Right ventricle myocardium inferior (tissue), 1 donor: ENCODE results near the gene PPP1R36. TPM values are rescaled to one million over a fixed set of nuclear protein-coding genes. Genes with fewer than 3 reads are reported as not detected.
"Not testable (repeated sequence)": the region's sequence is repeated elsewhere in the genome, so short reads cannot be mapped to it uniquely, and the experiment has no call there.

Source experiments
- ATAC-seq: fragments of 200-7000 bp; cut with Tn5 transposase; one replicate; pipeline ENCODE4 v1.9.1; 2020; ENCODE audit warnings: mild to moderate bottlenecking, moderate library complexity
- DNase-seq: peaks from one replicate; pipeline ENCODE4 v3.0.0; 2021; ENCODE audit errors: missing footprints
- intact Hi-C: fragments of 100-400 bp; cut with DNase I; formaldehyde crosslinking; loops from one replicate; pipeline ENCODE4 v1.11.0; 2022
- total RNA-seq: library from RNA; stranded (reverse); fragmentation: NEBNext Ultra II Directional; extraction: Animal tissue kit (Norgen Biotek cat#: 25700); gene quantifications from one replicate; pipeline ENCODE4 v1.2.1, GENCODE V29; 2021
- donor health status: DM: no; HTN: yes; CAD: no; lungs with severe emphysema.

The PPP1R36 gene
- total RNA-seq, 1 donor from 2014 or later: not detected

DNA sequence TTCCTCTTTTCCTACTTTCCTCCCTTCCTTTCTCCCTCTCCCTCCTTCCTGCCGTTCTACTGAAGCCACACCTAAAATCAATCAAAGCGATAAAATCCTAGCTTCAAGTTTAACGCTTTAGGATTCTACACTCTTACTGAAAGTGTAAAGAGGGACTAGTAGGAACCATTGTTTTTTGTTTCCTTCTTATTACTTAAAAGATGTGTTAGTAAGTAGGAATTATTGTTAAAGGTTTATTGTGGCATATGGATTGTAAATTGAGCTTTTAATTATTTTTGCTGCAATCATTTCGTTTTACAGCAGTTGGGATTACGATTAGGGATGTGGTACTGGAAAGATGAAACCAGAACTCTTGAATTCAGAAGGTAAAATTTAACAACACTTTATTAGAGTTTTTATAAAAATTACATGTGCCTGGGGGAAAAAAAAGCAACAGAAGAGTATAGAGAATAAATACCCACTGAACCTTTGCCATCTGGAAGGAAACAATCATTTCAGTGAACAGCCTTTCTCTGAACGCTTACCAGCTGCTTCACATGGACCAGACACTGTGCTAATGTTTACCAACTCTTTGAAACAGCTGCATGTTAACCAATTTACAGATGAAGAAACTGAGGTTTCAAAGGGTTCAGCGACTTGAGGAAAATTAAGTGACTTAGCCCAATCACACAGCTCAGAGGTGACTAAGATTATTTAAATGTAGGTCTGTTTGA is 1.0 kb downstream of the PPP1R36 start:
- no peak for DNase-seq
- intact Hi-C loops: no loop called here
- no peak for ATAC-seq

DNA sequence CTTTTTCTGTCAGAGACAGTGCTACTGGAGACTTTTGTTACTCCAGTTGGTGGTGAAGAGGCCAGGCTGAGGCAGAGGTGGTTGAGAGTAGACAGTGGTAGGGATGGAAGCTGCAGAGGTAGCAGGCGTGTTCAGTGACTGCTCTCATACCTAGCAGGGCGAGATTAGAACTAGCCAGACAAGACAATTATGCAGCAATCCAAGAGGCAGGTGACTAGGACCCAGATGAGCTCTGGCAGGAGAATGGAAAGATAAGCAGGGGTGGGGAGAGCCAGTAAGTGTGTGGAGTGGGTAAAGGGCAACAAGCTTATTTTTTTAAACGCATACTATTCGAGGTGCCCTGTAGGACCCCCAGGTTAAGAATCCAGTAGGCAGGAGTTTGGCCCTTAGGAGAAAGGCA is 4.8 kb downstream of the PPP1R36 start:
- no peak for ATAC-seq
- intact Hi-C loops: no loop called here

DNA sequence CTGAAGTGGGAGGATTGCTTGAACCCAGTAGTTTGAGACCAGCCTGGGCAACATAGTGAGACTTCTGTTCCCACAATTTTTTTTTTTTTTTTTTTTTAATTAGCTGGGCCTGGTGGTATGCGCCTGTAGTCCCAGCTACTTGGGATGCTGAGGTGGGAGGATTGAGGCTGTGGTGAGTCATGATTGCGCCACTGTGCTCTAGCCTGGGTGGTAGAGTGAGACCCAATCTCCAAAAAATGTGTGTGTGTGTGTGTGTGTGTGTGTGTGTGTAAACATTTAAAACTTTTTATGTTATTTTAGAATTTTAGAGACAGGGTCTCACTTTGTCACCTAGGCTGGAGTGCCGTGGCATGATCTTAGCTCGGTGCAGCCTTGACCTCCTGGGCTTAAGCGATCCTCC is 6.8 kb downstream of the PPP1R36 start:
- intact Hi-C loops: no loop called here
- no peak for ATAC-seq
- no peak for DNase-seq

More for the DNA sequence above, 4.8 kb downstream of the PPP1R36 start:
- no peak for DNase-seq

DNA sequence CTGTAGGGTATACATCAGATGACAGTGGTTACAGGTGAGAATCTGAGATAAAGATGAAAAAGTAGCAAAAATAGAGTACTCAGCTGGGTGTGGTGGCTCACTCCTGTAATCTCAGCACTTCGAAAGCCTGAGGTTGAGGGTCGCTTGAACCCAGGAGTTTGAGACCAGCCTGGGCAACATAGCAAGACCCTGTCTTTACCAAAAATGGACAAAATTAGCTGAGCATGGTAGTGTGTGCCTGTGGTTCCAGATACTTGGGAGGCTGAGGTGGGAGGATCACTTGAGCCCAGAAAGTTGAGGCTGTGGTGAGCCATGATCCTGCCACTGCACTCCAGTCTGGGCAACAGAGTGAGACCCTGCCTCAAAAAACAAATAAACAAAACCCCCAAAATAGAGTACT is 8.5 kb downstream of the PPP1R36 start:
- ATAC-seq, DNase-seq, intact Hi-C loops: not testable (repeated sequence)

DNA sequence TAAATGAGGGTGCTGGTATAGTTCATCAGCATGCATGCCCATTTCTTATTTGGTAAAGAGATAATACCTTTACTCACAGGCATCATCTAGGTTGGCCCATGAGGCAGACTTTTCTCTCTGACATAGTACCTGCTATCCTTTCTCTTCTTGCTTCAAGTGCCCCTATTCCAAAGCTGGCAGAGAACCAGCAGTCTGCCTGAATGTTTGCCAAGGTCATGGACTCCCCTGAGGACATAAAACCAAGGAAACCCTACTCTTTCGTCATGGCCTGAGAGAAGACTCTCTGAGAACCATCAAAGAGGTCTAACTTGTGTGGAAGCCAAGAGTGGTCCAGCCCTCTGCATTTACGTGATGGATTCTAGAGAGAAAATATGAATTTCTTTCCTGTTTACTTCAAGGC is 11.9 kb downstream of the PPP1R36 start:
- DNase-seq (no peak), ATAC-seq (no peak)
- intact Hi-C loops: no loop called here

DNA sequence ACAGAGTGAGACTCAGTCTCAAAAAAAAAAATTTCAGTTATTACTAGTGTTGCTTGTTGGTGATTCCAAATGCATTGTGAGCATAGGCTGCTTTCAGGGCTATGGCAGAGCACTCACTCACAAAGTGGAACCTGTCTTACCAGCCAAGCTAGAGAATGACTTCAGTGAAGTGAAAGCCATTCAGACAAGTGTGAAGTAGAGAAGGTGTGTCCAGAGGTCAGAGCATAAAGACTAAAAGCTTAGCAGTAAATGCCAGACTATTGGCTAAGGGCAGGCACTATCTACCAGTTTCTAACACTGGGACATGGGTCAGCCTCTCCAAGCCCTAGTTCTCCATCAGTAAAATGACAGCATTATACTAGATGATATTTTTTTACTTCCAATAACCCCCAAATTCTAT is 12.7 kb downstream of the PPP1R36 start:
- no peak for DNase-seq
- intact Hi-C loops: no loop called here
- peak; percentile 51 for ATAC-seq

DNA sequence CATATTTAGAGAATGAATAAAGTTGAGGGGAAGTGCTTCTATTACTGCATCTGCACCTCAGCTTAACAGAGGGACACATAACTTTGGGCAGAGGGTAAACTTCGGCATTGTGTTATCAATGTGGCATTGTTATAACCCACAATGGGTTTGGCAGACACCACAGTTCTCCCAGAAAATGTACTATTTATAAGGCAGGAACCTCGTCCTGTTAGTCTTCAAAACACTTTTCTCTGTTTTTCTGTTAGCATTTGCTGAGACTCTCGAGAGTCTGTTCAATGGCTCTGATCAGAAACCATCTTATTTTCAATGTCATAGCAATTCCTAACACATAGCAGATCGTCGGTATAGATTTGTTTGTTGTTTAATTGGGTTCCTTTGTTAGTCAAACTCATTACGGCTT is 13.9 kb downstream of the PPP1R36 start:
- ATAC-seq (no peak), DNase-seq (no peak)
- intact Hi-C loops: no loop called here

DNA sequence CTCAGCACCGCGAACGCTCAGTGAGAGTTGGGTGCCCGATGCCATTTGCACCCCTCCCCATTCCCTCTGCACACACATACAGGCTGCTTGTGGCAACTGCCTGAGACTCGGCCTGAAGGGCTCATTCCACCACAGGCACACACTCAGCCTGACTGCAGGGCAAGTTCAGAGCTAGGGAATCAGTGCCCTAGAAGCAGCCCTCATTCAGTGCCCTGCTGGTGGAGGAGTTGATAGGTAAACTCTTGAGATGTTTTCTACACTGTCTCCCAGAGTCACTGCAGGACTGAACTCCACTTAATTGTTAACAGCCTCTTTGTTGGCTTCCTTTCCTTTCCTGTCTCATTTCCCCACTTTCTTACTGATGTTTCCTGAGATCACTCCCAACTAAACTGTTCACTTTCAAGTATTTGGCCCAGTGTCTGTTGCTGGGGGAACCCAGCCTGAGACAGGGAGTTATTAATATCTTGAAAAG is 16.9 kb downstream of the PPP1R36 start:
- no peak for ATAC-seq
- intact Hi-C loops: no loop called here

DNA sequence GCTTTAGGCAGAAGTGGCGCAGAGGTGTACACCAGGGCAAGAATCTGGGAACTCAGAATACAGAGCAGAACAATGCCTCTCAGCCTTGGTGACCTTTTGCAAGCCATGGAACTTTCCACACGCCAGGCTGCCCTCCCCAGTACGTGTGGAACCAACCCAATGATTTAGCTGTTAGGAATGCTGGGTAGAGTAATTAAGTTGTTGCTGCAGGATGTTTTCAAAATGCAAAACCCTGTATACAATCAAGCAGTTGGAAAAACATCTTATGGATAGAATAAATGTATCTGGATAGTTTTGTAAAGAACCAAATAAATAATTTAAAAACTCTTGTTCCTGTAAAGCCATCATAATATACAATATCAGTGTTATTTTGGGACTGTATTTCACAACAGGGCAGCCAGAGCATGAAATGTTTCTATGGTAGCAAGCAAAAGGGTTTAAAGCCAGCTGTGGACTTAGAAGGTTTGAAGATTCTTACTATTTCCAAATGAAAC is 19.4 kb downstream of the PPP1R36 start:
- intact Hi-C loops: loop anchor here (2.0 kb wide), 1 partner anchor 28 kb away; the partner anchor contains the start of gene HSPA2
- ATAC-seq: peak; percentile 93
- DNase-seq: no peak

More for the DNA sequence above, 16.9 kb downstream of the PPP1R36 start:
- no peak for DNase-seq

DNA sequence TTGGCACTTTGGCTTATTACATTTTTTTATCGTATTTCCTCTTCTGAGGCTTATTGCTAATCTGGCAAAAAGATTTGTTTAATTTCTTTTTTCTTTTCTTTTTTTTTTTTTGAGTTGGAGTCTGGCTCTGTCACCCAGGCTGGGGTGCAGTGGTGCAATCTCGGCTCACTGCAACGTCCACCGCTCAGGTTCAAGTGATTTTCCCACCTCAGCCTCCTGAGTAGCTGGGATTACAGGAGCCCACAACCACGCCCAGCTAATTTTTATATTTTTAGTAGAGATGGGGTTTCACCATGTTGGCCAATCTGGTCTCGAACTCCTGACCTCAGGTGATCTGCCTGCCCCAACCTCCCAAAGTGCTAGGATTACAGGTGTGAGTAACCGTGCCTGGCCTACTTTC is 19.9 kb downstream of the PPP1R36 start:
- not testable (repeated sequence) for DNase-seq
- intact Hi-C loops: loop anchor here (2.0 kb wide), 1 partner anchor 29 kb away; the partner anchor contains the start of gene HSPA2
- ATAC-seq: peak; percentile 8

DNA sequence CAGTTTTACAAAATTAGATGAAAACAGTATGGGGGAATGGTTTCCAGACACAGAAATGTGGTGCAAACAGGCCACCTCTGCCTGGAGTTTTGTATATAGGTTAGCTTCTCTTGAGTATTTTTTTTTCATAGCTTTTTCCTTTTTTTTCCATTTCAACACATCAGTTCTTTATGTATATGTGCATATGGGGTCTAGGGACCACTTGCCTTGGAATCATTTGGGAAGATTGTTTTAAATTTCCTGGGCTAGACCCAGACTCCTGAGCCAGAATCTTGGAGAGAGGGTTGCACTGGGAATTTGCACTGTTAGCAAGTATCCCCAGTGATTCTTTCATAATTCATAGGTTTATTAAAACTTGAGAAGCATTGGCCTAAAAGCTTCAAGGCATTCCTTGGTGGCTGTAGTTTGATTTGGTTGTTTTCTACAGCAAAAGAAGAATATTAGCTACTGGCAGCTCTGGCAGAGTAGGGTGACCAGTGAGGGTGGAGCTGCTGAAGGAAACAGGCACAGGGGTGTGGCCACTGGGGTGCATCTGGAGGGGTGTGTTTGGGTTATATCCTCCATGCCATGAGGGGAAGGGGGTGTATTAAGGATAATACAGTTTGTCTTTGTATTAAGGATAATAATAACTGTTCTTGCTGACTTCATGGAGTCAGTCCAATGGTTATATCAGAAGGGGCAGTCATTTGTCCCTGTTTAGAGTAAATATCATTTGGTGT is 22.8 kb downstream of the PPP1R36 start:
- intact Hi-C loops: no loop called here

DNA sequence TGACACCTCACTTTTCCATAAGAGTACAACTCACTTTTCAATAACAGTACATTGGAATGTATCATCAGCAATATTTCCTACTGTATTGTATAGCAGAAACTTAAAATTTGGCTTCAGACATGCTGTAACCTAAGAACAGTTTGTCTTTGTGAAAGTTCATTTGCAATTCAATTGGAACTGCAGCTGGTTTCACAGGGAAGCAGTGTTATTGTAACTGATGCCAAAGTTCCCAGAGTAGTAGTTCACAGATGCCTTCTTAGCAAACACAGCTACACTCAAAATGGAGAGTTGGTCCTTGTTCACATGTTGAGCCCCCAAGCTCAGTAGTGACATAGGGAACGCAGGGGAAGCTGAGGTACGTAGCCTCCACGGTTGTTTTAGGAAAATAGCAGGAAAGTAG is 23.3 kb downstream of the PPP1R36 start:
- intact Hi-C loops: no loop called here
- DNase-seq (no peak), ATAC-seq (peak; percentile 29)

More for the DNA sequence above, 22.8 kb downstream of the PPP1R36 start:
- DNase-seq (no peak), ATAC-seq (no peak)

DNA sequence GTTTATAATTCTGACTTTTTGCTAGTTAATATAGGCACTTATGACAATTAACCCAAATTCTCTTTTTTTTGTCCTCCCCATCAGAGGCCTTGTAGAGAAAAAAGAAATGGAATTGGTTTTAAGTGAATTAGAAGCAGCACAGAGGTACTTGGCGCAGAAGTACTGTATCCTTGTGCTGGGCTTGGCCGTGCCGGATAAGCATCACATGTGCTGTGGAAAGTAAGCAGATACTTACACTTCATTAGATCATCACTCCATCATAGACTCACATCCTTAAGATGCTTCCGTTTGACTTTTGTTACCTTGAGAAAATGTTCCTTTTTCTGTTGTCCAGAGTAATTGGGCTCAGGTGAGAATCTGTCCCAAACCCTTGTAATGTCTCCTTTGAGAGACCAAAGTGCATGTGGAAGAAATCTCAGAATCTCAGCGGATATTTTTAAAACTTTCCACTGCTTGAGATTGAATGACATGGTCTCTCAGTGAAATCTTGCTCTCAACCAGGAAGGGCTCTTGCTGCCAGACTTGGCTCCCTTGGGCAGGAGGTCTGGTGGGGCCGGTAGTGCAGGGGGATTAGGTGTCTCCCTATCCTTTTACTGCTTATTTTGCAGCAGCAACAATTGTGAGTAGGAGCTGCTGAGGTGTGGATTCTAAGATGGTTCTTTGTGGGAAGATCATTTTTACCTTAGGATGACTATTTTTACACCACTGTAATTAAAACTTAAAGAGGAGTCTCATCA is 24.8 kb downstream of the PPP1R36 start:
- DNase-seq (no peak), ATAC-seq (no peak)
- intact Hi-C loops: no loop called here

DNA sequence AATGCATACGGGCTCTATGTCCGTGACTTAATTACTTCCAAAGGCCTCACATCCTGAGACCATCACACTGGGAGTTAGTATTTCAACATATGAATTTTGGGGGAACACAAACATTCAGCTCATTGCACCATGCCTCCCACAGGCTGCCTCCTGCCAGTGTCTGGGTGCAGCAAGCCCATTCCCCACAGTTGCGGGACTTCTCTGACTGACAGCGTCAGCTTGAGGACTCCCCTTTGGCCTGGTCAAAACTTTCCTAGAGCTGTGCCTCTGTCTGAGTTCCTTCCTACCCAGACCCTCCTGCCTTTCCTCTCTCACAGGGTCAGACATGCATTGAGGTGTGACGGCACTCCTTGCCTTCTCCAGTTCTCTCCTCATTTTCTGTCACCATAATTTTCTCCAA is 27.4 kb downstream of the PPP1R36 start:
- ATAC-seq (no peak), DNase-seq (no peak)
- intact Hi-C loops: no loop called here

DNA sequence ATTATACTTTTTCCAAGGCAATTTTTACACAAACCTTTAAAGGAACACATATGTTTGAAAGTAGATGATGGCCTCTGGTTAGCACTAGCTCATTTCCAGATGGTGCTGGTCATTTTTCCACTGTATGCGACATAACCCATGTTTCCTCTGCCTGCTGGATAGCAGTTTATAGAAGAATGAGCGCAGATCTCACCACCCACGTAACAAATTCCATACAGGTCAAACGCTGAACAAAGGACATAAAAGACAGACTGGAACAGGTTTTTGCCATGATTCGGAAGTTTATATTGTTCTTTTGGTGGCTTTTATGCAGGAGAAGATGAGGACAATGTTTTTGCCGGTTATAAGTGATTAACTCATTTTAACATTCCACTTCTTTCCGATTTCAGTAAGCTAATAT is 30.7 kb downstream of the PPP1R36 start:
- no peak for ATAC-seq
- intact Hi-C loops: no loop called here
- no peak for DNase-seq

DNA sequence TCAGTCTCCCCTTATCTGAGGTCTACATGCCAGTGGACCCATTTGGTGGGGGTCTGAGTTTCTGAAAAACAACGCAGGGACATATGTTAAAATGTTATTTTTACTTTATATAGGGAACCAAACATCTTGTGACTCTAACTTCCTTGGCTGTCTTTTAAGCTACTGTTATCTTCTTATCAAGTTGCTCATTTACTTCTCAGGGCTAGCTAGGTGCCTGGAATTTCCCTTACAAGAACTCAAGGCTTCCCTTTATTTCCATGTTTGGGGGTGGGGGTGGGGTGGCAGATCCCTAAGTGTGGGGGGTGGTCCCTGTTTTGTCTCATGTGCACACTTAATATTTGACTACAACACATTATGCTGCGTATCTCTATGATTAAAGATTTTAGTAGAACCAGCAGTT is 31.6 kb downstream of the PPP1R36 start:
- DNase-seq: no peak
- intact Hi-C loops: no loop called here
- ATAC-seq: no peak

DNA sequence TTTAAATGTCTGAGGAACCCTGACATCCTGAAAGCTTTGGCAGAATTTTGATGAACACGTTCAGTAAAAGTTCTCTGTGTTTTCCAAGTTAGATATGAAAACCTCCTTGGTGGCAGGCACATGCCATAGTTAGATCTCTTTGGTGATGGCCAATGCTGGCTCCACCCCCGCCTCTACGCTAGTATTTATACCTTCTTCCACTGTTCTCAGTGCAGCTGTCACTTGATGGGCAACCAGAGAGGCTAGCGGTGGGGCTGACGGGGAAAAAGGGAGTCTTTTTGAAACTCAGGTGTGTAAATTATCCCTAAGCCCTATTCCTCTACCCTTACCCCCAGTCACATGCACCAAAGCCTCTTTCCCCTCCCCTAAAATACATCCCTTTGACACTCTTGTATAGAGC is 32.1 kb downstream of the PPP1R36 start:
- intact Hi-C loops: no loop called here
- ATAC-seq (no peak), DNase-seq (no peak)

DNA sequence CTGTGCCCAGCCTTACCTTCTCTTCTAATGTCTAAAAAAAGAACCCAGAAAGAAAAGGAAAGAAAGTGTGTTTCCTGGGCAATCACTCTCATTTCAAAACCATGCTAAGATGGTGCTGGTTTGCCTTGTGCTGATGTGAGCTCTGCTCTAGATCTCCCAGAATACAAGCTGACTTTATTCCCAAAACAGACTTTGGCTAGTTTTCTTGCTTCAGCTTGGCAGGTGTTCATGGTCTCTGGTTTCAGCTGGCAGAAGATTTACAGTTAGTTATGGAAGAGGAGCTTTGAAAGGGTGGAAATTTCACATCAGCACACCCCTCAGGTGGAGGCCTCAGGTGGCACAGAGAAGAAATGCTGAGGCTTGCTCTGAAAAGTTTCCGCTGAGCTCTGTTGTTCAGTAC is 34.4 kb downstream of the PPP1R36 start:
- no peak for ATAC-seq
- intact Hi-C loops: no loop called here
- no peak for DNase-seq

DNA sequence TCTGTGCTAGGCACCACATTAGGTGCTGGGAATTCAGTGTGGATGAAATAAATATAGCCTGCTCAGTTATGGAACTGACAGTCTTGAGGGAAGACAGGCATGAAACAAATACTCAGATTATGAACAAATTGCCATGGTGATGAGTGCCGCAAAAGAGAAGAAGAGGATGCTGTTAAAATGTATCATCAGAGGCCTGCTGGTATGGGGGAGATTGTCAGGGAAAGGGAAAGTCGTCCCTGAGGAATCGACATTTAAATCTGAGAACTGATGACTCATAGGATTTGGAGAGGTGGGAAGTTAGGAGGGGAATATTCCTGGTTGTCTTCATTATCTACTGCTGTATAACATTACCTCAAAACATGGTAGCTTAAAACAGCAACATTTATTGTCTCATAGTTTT is 42.0 kb downstream of the PPP1R36 start:
- intact Hi-C loops: no loop called here
- ATAC-seq: no peak
- no peak for DNase-seq
